SH-SY5Y (cell line): ENCODE results near the gene SPAG6.

Source experiments
- GATA2 ChIP-seq: IDR thresholded peaks from 2 replicates; pipeline ENCODE4 v1.6.1; 2011; ENCODE audit warnings: mild to moderate bottlenecking, low read depth, low read length
- GATA3 ChIP-seq: IDR thresholded peaks from 2 replicates; pipeline ENCODE4 v1.6.1; 2011; ENCODE audit warnings: low read depth, mild to moderate bottlenecking, low read length, moderate library complexity

DNA sequence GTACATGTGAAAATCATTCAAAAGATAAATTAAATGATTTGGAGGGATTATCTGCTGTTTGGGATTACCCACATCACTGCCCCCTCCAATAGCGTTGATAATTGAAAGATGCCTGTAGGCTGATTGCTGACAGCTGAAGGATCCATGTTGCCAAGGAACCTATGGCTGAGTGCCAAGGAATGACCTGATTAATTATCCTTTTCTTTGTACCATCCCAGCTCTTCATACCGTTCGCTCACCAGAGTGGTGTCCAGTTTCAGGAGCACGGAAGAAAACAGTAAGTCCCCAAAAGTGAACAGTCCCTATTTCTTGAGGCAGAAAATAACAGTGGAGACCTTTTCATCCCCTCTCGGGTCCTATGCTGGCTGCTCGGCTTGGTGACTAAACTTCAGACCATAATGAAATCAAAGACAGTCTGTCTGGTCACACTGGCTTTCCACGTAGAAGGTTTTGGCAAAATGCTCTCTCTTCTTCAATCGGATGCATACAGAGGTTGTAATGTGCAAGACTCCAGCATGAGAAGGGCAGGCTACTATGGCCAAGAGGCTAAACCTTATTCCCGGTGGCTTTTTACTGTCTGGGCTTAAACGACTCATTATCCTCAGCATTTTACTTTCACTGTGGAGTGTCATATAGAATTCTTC lies 108.8 kb downstream of the SPAG6 start:
- TF ChIP-seq GATA2 (no peak), GATA3 (no peak)
